ENCODE data around the gene NF2.

The NF2 gene

GRCh38 chr22:29633514-29634312 is 30.3 kb downstream of the NF2 start:
- Histone ChIP-seq H3K27me3 (ENCODE audit: low read depth, low read length) (no peaks in the 10 kb centered on the region), H3K4me3 (ENCODE audit: low read depth in 1 of 2, low read length in 2 of 2) (no peak overlapping the region), H3K27ac (ENCODE audit: low read length) (no peak overlapping the region), H3K9me3 (ENCODE audit: control insufficient read depth in 1 of 2, low read length in 2 of 2) (no peaks in the 10 kb centered on the region), H3K4me1 (ENCODE audit: control insufficient read depth in 1 of 2, insufficient read depth in 2 of 2, low read length in 2 of 2) (peaks cover 7 to 10% of the 10 kb centered on the region in 2 donors), H3K36me3 (ENCODE audit: control insufficient read depth in 1 of 2, insufficient read depth in 2 of 2, low read length in 2 of 2) (peaks cover 0 to 2% of the 10 kb centered on the region in 2 donors)

- Histone ChIP-seq H3K27me3 (ENCODE audit: low read depth, low read length) (no peaks in the 10 kb centered on the region), H3K36me3 (ENCODE audit: control insufficient read depth in 1 of 2, insufficient read depth in 2 of 2, low read length in 2 of 2) (peaks cover 0 to 8% of the 10 kb centered on the region in 2 donors), H3K4me1 (ENCODE audit: control insufficient read depth in 1 of 2, insufficient read depth in 2 of 2, low read length in 2 of 2) (peaks cover 6 to 10% of the 10 kb centered on the region in 2 donors), H3K9me3 (ENCODE audit: control insufficient read depth in 1 of 2, low read length in 2 of 2) (no peaks in the 10 kb centered on the region), H3K27ac (ENCODE audit: low read length) (no peak overlapping the region), H3K4me3 (ENCODE audit: low read depth in 1 of 2, low read length in 2 of 2) (no peak overlapping the region)
These were observed 31.4 kb downstream of the NF2 start for GRCh38 chr22:29634847-29635246.

GRCh38 chr22:29635734-29636357 is 32.4 kb downstream of the NF2 start:
- no peak overlapping the region for H3K4me3 ChIP-seq (ENCODE audit: low read depth in 1 of 2, low read length in 2 of 2)
- H3K27me3 ChIP-seq (ENCODE audit: low read depth, low read length), result no peaks in the 10 kb centered on the region
- peaks cover 0 to 8% of the 10 kb centered on the region in 2 donors for H3K36me3 ChIP-seq (ENCODE audit: control insufficient read depth in 1 of 2, insufficient read depth in 2 of 2, low read length in 2 of 2)
- no peaks in the 10 kb centered on the region for H3K9me3 ChIP-seq (ENCODE audit: control insufficient read depth in 1 of 2, low read length in 2 of 2)
- no peaks in the 10 kb centered on the region for H3K4me1 ChIP-seq (ENCODE audit: control insufficient read depth in 1 of 2, insufficient read depth in 2 of 2, low read length in 2 of 2)
- no peak overlapping the region for H3K27ac ChIP-seq (ENCODE audit: low read length)

- H3K36me3 ChIP-seq (ENCODE audit: control insufficient read depth in 1 of 2, insufficient read depth in 2 of 2, low read length in 2 of 2), result peaks cover 0 to 11% of the 10 kb centered on the region in 2 donors
- no peaks in the 10 kb centered on the region for H3K27me3 ChIP-seq (ENCODE audit: low read depth, low read length)
- H3K9me3 ChIP-seq (ENCODE audit: control insufficient read depth in 1 of 2, low read length in 2 of 2), result no peaks in the 10 kb centered on the region
- no peaks in the 10 kb centered on the region for H3K4me1 ChIP-seq (ENCODE audit: control insufficient read depth in 1 of 2, insufficient read depth in 2 of 2, low read length in 2 of 2)
- no peak overlapping the region for H3K4me3 ChIP-seq (ENCODE audit: low read depth in 1 of 2, low read length in 2 of 2)
- H3K27ac ChIP-seq (ENCODE audit: low read length), result no peak overlapping the region
These were observed 33.3 kb downstream of the NF2 start for GRCh38 chr22:29636751-29637150.

GRCh38 chr22:29637181-29637580 is 33.7 kb downstream of the NF2 start:
- Histone ChIP-seq H3K4me1 (ENCODE audit: control insufficient read depth in 1 of 2, insufficient read depth in 2 of 2, low read length in 2 of 2) (no peaks in the 10 kb centered on the region), H3K4me3 (ENCODE audit: low read depth in 1 of 2, low read length in 2 of 2) (no peak overlapping the region), H3K27me3 (ENCODE audit: low read depth, low read length) (no peaks in the 10 kb centered on the region), H3K9me3 (ENCODE audit: control insufficient read depth in 1 of 2, low read length in 2 of 2) (no peaks in the 10 kb centered on the region), H3K27ac (ENCODE audit: low read length) (no peak overlapping the region), H3K36me3 (ENCODE audit: control insufficient read depth in 1 of 2, insufficient read depth in 2 of 2, low read length in 2 of 2) (peaks cover 2 to 15% of the 10 kb centered on the region in 2 donors)

- Histone ChIP-seq H3K9me3 (ENCODE audit: control insufficient read depth in 1 of 2, low read length in 2 of 2) (no peaks in the 10 kb centered on the region), H3K4me1 (ENCODE audit: control insufficient read depth in 1 of 2, insufficient read depth in 2 of 2, low read length in 2 of 2) (no peaks in the 10 kb centered on the region), H3K36me3 (ENCODE audit: control insufficient read depth in 1 of 2, insufficient read depth in 2 of 2, low read length in 2 of 2) (peaks cover 7 to 22% of the 10 kb centered on the region in 2 donors), H3K4me3 (ENCODE audit: low read depth in 1 of 2, low read length in 2 of 2) (no peak overlapping the region), H3K27me3 (ENCODE audit: low read depth, low read length) (no peaks in the 10 kb centered on the region), H3K27ac (ENCODE audit: low read length) (no peak overlapping the region)
These were observed 35.2 kb downstream of the NF2 start for GRCh38 chr22:29638678-29639077.

GRCh38 chr22:29639096-29639495 is 35.7 kb downstream of the NF2 start:
- H3K36me3 ChIP-seq (ENCODE audit: control insufficient read depth in 1 of 2, insufficient read depth in 2 of 2, low read length in 2 of 2), result peaks cover 7 to 22% of the 10 kb centered on the region in 2 donors
- no peaks in the 10 kb centered on the region for H3K27me3 ChIP-seq (ENCODE audit: low read depth, low read length)
- H3K4me1 ChIP-seq (ENCODE audit: control insufficient read depth in 1 of 2, insufficient read depth in 2 of 2, low read length in 2 of 2), result no peaks in the 10 kb centered on the region
- H3K4me3 ChIP-seq (ENCODE audit: low read depth in 1 of 2, low read length in 2 of 2), result no peak overlapping the region
- H3K27ac ChIP-seq (ENCODE audit: low read length), result no peak overlapping the region
- no peaks in the 10 kb centered on the region for H3K9me3 ChIP-seq (ENCODE audit: control insufficient read depth in 1 of 2, low read length in 2 of 2)

GRCh38 chr22:29641042-29641699 is 37.7 kb downstream of the NF2 start:
- H3K9me3 ChIP-seq (ENCODE audit: control insufficient read depth in 1 of 2, low read length in 2 of 2), result no peaks in the 10 kb centered on the region
- no peak overlapping the region for H3K27ac ChIP-seq (ENCODE audit: low read length)
- no peak overlapping the region for H3K4me3 ChIP-seq (ENCODE audit: low read depth in 1 of 2, low read length in 2 of 2)
- H3K36me3 ChIP-seq (ENCODE audit: control insufficient read depth in 1 of 2, insufficient read depth in 2 of 2, low read length in 2 of 2), result peaks cover 19 to 27% of the 10 kb centered on the region in 2 donors
- H3K4me1 ChIP-seq (ENCODE audit: control insufficient read depth in 1 of 2, insufficient read depth in 2 of 2, low read length in 2 of 2), result no peaks in the 10 kb centered on the region
- no peaks in the 10 kb centered on the region for H3K27me3 ChIP-seq (ENCODE audit: low read depth, low read length)

GRCh38 chr22:29641700-29642330 is 38.4 kb downstream of the NF2 start:
- no peaks in the 10 kb centered on the region for H3K9me3 ChIP-seq (ENCODE audit: control insufficient read depth in 1 of 2, low read length in 2 of 2)
- H3K27ac ChIP-seq (ENCODE audit: low read length), result no peak overlapping the region
- no peaks in the 10 kb centered on the region for H3K27me3 ChIP-seq (ENCODE audit: low read depth, low read length)
- H3K36me3 ChIP-seq (ENCODE audit: control insufficient read depth in 1 of 2, insufficient read depth in 2 of 2, low read length in 2 of 2), result peaks cover 21 to 27% of the 10 kb centered on the region in 2 donors
- no peaks in the 10 kb centered on the region for H3K4me1 ChIP-seq (ENCODE audit: control insufficient read depth in 1 of 2, insufficient read depth in 2 of 2, low read length in 2 of 2)
- no peak overlapping the region for H3K4me3 ChIP-seq (ENCODE audit: low read depth in 1 of 2, low read length in 2 of 2)

GRCh38 chr22:29642694-29643093 is 39.3 kb downstream of the NF2 start:
- Histone ChIP-seq H3K9me3 (ENCODE audit: control insufficient read depth in 1 of 2, low read length in 2 of 2) (no peaks in the 10 kb centered on the region), H3K27ac (ENCODE audit: low read length) (no peak overlapping the region), H3K27me3 (ENCODE audit: low read depth, low read length) (no peaks in the 10 kb centered on the region), H3K4me3 (ENCODE audit: low read depth in 1 of 2, low read length in 2 of 2) (no peak overlapping the region), H3K4me1 (ENCODE audit: control insufficient read depth in 1 of 2, insufficient read depth in 2 of 2, low read length in 2 of 2) (no peaks in the 10 kb centered on the region), H3K36me3 (ENCODE audit: control insufficient read depth in 1 of 2, insufficient read depth in 2 of 2, low read length in 2 of 2) (peaks cover 21 to 27% of the 10 kb centered on the region in 2 donors)
